PC-3 (cell line): ENCODE measurements around the gene CALN1.

Source experiments
- CTCF ChIP-seq: fragments of 300-600 bp; sonication (generic); conservative IDR thresholded peaks from 2 replicates; pipeline ENCODE4 v1.5.1; 2017; ENCODE audit warnings: antibody characterized with exemption, low read depth, mild to moderate bottlenecking, low read length
- EZH2 ChIP-seq: fragments of 300-600 bp; sonication (generic); IDR thresholded peaks from one replicate; pipeline ENCODE4 v1.6.1; 2017; ENCODE audit warnings: antibody characterized with exemption, mild to moderate bottlenecking, low read length; ENCODE audit not compliant: unreplicated experiment

- TF ChIP-seq CTCF, result no peak
- no peak for TF ChIP-seq EZH2
Measured at GRCh38 chr7:72307566-72307965, 104.6 kb downstream of the CALN1 start.
